Osteoblast (primary cell): Measurements from ENCODE around the gene NHLRC2. TPM values are rescaled to one million over a fixed set of nuclear protein-coding genes. Genes with fewer than 3 reads are reported as not detected.

Experiments used
- DNase-seq: peaks from one replicate; pipeline ENCODE4 v3.0.0; 2011; ENCODE audit warnings: low spot score, mixed read lengths; ENCODE audit not compliant: insufficient read length; ENCODE audit errors: missing footprints
- H2AFZ ChIP-seq: 2 replicates; pipeline ENCODE4 v1.6.0; 2011; ENCODE audit warnings: mild to moderate bottlenecking, low read length
- H3K27ac ChIP-seq: 2 replicates; pipeline ENCODE4 v1.5.1; 2011; ENCODE audit warnings: mild to moderate bottlenecking, low read depth, low read length, moderate library complexity
- H3K27me3 ChIP-seq: 2 replicates; pipeline ENCODE4 v1.6.0; 2012; ENCODE audit warnings: mild to moderate bottlenecking, control low read depth, inconsistent platforms, low read length, moderate library complexity; ENCODE audit not compliant: insufficient read depth
- H3K36me3 ChIP-seq: 2 replicates; pipeline ENCODE4 v1.5.1; 2011; ENCODE audit warnings: mild to moderate bottlenecking, low read length, control low read depth, moderate library complexity; ENCODE audit not compliant: insufficient read depth
- H3K4me1 ChIP-seq: 2 replicates; pipeline ENCODE4 v1.5.1; 2011; ENCODE audit warnings: mild to moderate bottlenecking, low read length, control low read depth, moderate library complexity; ENCODE audit not compliant: insufficient read depth
- H3K4me2 ChIP-seq: 2 replicates; pipeline ENCODE4 v1.6.0; 2011; ENCODE audit warnings: mild to moderate bottlenecking, low read length; ENCODE audit not compliant: insufficient read depth
- H3K4me3 ChIP-seq: fragments of 200-600 bp; sonication (generic); 3 replicates; pipeline ENCODE4 v1.5.1; 2012; ENCODE audit warnings: mild to moderate bottlenecking, low read length, inconsistent platforms; ENCODE audit not compliant: insufficient read depth
- H3K79me2 ChIP-seq: 2 replicates; pipeline ENCODE4 v1.6.0; 2012; ENCODE audit warnings: mild to moderate bottlenecking, low read length, control low read depth, inconsistent platforms; ENCODE audit not compliant: insufficient read depth
- H3K9me3 ChIP-seq: 2 replicates; pipeline ENCODE4 v1.5.1; 2011; ENCODE audit warnings: low read depth, low read length, control low read depth
- H4K20me1 ChIP-seq: 2 replicates; pipeline ENCODE4 v1.6.0; 2012; ENCODE audit warnings: mild to moderate bottlenecking, low read length, control low read depth; ENCODE audit not compliant: insufficient read depth
- CTCF ChIP-seq: IDR thresholded peaks from 2 replicates; pipeline ENCODE4 v1.5.1; 2011; ENCODE audit warnings: mild to moderate bottlenecking, low read depth, low read length, moderate library complexity; ENCODE audit errors: extremely low read depth
- total RNA-seq: library from RNA; depleted of rRNA; stranded (reverse); fragments of >200 nt; gene quantifications from 2 replicates; pipeline ENCODE4 v1.2.3, GENCODE V29; 2012

NHLRC2 gene
- total RNA-seq, 1 donor = 15.6 TPM

DNA sequence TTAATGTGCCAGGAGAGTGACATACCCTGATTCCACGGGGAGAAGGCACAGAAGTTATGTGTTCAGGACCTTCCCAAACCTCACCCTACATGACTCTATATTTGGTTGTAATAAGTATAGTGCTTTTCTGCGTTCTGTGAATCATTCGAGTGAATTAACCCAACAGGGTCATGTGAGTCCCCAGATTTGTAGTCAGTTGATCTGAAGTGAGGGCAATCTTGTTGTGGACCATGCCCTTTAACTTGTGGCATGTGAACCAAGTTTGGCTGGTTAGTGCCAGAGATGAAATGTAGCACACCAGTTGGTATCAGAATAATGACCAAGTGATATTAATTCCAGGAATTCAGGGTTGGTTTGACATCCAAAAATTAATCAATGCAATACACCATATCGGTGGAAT is 70.2 kb downstream of the NHLRC2 start:
- TF ChIP-seq CTCF = no peak
- H3K27ac ChIP-seq = no peak overlapping the region
- no peaks in the 10 kb centered on the region for H3K36me3 ChIP-seq
- no peak for DNase-seq
- no peak overlapping the region for H2AFZ ChIP-seq
- H4K20me1 ChIP-seq = no peaks in the 10 kb centered on the region
- no peak overlapping the region for H3K4me3 ChIP-seq
- peaks cover 5% of the 10 kb centered on the region for H3K9me3 ChIP-seq
- no peaks in the 10 kb centered on the region for H3K79me2 ChIP-seq
- H3K4me1 ChIP-seq = no peaks in the 10 kb centered on the region
- H3K4me2 ChIP-seq = no peak overlapping the region
- H3K27me3 ChIP-seq = peaks cover 5% of the 10 kb centered on the region

GRCh38 chr10:113927440-113927839 is 73.0 kb downstream of the NHLRC2 start:
- Histone ChIP-seq H3K27me3 (peaks cover 5% of the 10 kb centered on the region), H3K36me3 (no peaks in the 10 kb centered on the region), H3K4me2 (no peak overlapping the region), H3K27ac (no peak overlapping the region), H3K9me3 (peaks cover 5% of the 10 kb centered on the region), H3K79me2 (no peaks in the 10 kb centered on the region), H2AFZ (no peak overlapping the region), H3K4me1 (no peaks in the 10 kb centered on the region), H3K4me3 (no peak overlapping the region), H4K20me1 (no peaks in the 10 kb centered on the region)
- no peak for DNase-seq
- no peak for TF ChIP-seq CTCF

- peaks cover 5% of the 10 kb centered on the region for H3K9me3 ChIP-seq
- H3K4me3 ChIP-seq = no peak overlapping the region
- no peaks in the 10 kb centered on the region for H3K79me2 ChIP-seq
- no peaks in the 10 kb centered on the region for H4K20me1 ChIP-seq
- H3K4me1 ChIP-seq = no peaks in the 10 kb centered on the region
- DNase-seq = no peak
- H3K27me3 ChIP-seq = peaks cover 5% of the 10 kb centered on the region
- H3K27ac ChIP-seq = no peak overlapping the region
- H3K36me3 ChIP-seq = no peaks in the 10 kb centered on the region
- no peak for TF ChIP-seq CTCF
- no peak overlapping the region for H3K4me2 ChIP-seq
- H2AFZ ChIP-seq = no peak overlapping the region
Measured at GRCh38 chr10:113928830-113929229, 74.4 kb downstream of the NHLRC2 start.

DNA sequence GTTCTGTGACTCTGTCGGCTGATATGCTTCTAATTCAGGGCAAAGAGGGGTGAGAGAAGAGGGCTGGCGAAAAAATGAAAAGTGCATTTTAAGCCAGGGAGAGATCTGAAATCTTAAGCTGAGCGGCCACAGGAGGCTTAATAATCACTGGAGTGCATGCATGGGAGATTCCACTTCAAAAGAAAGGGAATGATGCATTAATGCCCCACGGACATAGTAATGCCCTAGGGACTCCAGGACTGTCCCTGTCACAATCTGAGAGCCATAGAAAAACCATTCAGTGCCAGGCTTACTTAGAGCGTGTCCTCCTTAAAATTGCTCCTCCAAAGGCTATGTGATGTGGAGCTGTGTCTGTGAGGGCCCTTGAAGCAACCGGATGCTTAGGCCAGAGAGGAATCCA is 75.1 kb downstream of the NHLRC2 start:
- Histone ChIP-seq H3K4me2 (no peak overlapping the region), H3K27ac (no peak overlapping the region), H3K79me2 (no peaks in the 10 kb centered on the region), H2AFZ (no peak overlapping the region), H3K9me3 (peaks cover 3% of the 10 kb centered on the region), H3K4me3 (no peak overlapping the region), H4K20me1 (no peaks in the 10 kb centered on the region), H3K27me3 (peaks cover 2% of the 10 kb centered on the region), H3K4me1 (no peaks in the 10 kb centered on the region), H3K36me3 (no peaks in the 10 kb centered on the region)
- TF ChIP-seq CTCF = no peak
- no peak for DNase-seq
